IMR-90 (cell line): Measurements from ENCODE around the gene PRDM12. TPM values are rescaled to one million over a fixed set of nuclear protein-coding genes. Genes with fewer than 3 reads are reported as not detected.
A peak's percentile ranks its signal among the peaks of the same experiment; 100 is the strongest.

Experiments
- ATAC-seq: fragments of 200-7000 bp; cut with Tn5 transposase; 2 replicates; pipeline ENCODE4 v1.9.1; 2020; ENCODE audit warnings: low read depth, mild to moderate bottlenecking, moderate library complexity
- BruUV-seq: library from RNA; stranded (reverse); fragments of 400-500 nt; replicated peaks from 2 replicates; lab custom pipeline; 2021; lab: Mats Ljungman, UMichigan
- CTCF ChIA-PET: fragments of 300-600 bp; formaldehyde crosslinking; extraction: SDS; loops from one replicate; lab custom pipeline; 2021; ENCODE audit warnings: antibody characterized with exemption; lab: Yijun Ruan, JAX
- POLR2A ChIA-PET: fragments of 300-600 bp; sonication (Branson Sonifier 250); formaldehyde crosslinking; loops from one replicate; lab custom pipeline; 2022; ENCODE audit warnings: antibody characterized with exemption; ENCODE audit not compliant: unreplicated experiment; lab: Charles Lee
- DNase-seq: peaks from one replicate; pipeline ENCODE4 v3.0.0; 2013
- H2AFZ ChIP-seq: replicated peaks from 2 replicates; pipeline ENCODE3; 2013; ENCODE audit warnings: low read length, mild to moderate bottlenecking; ENCODE audit not compliant: poor library complexity
- H2AK5ac ChIP-seq: 2 replicates; pipeline ENCODE4 v1.6.1; 2013; ENCODE audit warnings: low read depth, low read length, inconsistent platforms
- H2AK9ac ChIP-seq: replicated peaks from 2 replicates; pipeline ENCODE3; 2013; ENCODE audit warnings: mild to moderate bottlenecking, low read depth, low read length, moderate library complexity; ENCODE audit not compliant: poor library complexity
- H2BK120ac ChIP-seq: 2 replicates; pipeline ENCODE4 v1.6.1; 2013; ENCODE audit warnings: low read depth, low read length, inconsistent platforms
- H2BK15ac ChIP-seq: 3 replicates; pipeline ENCODE4 v1.6.1; 2013; ENCODE audit warnings: low read depth, low read length, inconsistent platforms
- H2BK20ac ChIP-seq: 2 replicates; pipeline ENCODE4 v1.6.1; 2013; ENCODE audit warnings: low read depth, mild to moderate bottlenecking, inconsistent platforms, low read length, moderate library complexity
- H2BK5ac ChIP-seq: 2 replicates; pipeline ENCODE4 v1.6.1; 2013; ENCODE audit warnings: mild to moderate bottlenecking, low read depth, low read length, inconsistent platforms; ENCODE audit not compliant: poor library complexity, severe bottlenecking
- H3K14ac ChIP-seq: replicated peaks from 2 replicates; pipeline ENCODE4 v1.6.1; 2013; ENCODE audit warnings: low read depth, low read length, inconsistent platforms
- H3K18ac ChIP-seq: 2 replicates; pipeline ENCODE4 v1.6.1; 2013; ENCODE audit warnings: low read depth, low read length, control low read depth
- H3K23ac ChIP-seq: 2 replicates; pipeline ENCODE4 v1.6.1; 2013; ENCODE audit warnings: low read depth, low read length, inconsistent platforms
- H3K27ac ChIP-seq: 2 replicates; pipeline ENCODE4 v1.5.1; 2013; ENCODE audit warnings: mild to moderate bottlenecking, control low read depth, low read length; ENCODE audit not compliant: insufficient read depth
- H3K27me3 ChIP-seq: 2 replicates; pipeline ENCODE4 v1.6.1; 2013; ENCODE audit warnings: low read length; ENCODE audit not compliant: control insufficient read depth, insufficient read depth
- H3K36me3 ChIP-seq: 2 replicates; pipeline ENCODE4 v1.6.1; 2013; ENCODE audit warnings: low read length, mixed read lengths; ENCODE audit not compliant: control insufficient read depth, insufficient read depth
- H3K4ac ChIP-seq: 2 replicates; pipeline ENCODE4 v1.6.1; 2013; ENCODE audit warnings: low read depth, low read length, inconsistent platforms
- H3K4me1 ChIP-seq: 2 replicates; pipeline ENCODE4 v1.6.1; 2013; ENCODE audit warnings: low read length, mixed read lengths; ENCODE audit not compliant: control insufficient read depth, insufficient read depth
- H3K4me2 ChIP-seq: 2 replicates; pipeline ENCODE4 v1.6.1; 2013; ENCODE audit warnings: low read depth, mild to moderate bottlenecking, control low read depth, low read length, moderate library complexity
- H3K4me3 ChIP-seq: 2 replicates; pipeline ENCODE4 v1.5.1; 2013; ENCODE audit warnings: low read depth, mild to moderate bottlenecking, control low read depth, low read length, moderate library complexity; ENCODE audit not compliant: insufficient read depth
- H3K56ac ChIP-seq: 2 replicates; pipeline ENCODE4 v1.6.1; 2013; ENCODE audit warnings: low read length, inconsistent platforms; ENCODE audit not compliant: insufficient read depth; ENCODE audit errors: extremely low read depth
- H3K79me1 ChIP-seq, 2 experiments: 2 replicates each; pipeline ENCODE4 v1.6.1; 2013; ENCODE audit warnings: low read length in 2 of 2, inconsistent platforms in 1 of 2, low read depth in 1 of 2
- H3K9ac ChIP-seq: 2 replicates; pipeline ENCODE4 v1.6.1; 2013; ENCODE audit warnings: low read depth, low read length, control low read depth
- H3K9me1 ChIP-seq: 2 replicates; pipeline ENCODE4 v1.6.1; 2013; ENCODE audit warnings: low read length, inconsistent platforms; ENCODE audit not compliant: insufficient read depth
- H3K9me3 ChIP-seq: 2 replicates; pipeline ENCODE4 v1.6.1; 2013; ENCODE audit warnings: low read length; ENCODE audit not compliant: control insufficient read depth, insufficient read depth
- H4K20me1 ChIP-seq: 2 replicates; pipeline ENCODE4 v1.6.1; 2013; ENCODE audit warnings: low read length, inconsistent platforms; ENCODE audit not compliant: insufficient read depth
- H4K5ac ChIP-seq: 2 replicates; pipeline ENCODE4 v1.6.1; 2013; ENCODE audit warnings: mild to moderate bottlenecking, low read depth, low read length, control low read depth
- H4K8ac ChIP-seq, 2 experiments: 2 replicates each; pipeline ENCODE4 v1.6.1; 2013; ENCODE audit warnings: low read depth in 2 of 2, low read length in 2 of 2, control low read depth in 1 of 2, inconsistent platforms in 1 of 2
- H4K91ac ChIP-seq: 2 replicates; pipeline ENCODE4 v1.6.1; 2013; ENCODE audit warnings: low read depth, low read length, inconsistent platforms; ENCODE audit not compliant: insufficient read depth
- BHLHE40 ChIP-seq: fragments of 150-350 bp; IDR thresholded peaks from 2 replicates; pipeline ENCODE4 v1.6.1; 2016; ENCODE audit warnings: mild to moderate bottlenecking, low read depth, low read length
- CHD1 ChIP-seq: IDR thresholded peaks from 2 replicates; pipeline ENCODE4 v1.6.1; 2012; ENCODE audit warnings: low read depth, low read length, improper control_type of control experiment
- CTCF ChIP-seq: conservative IDR thresholded peaks from 2 replicates; pipeline ENCODE4 v1.5.1; 2012; ENCODE audit warnings: mild to moderate bottlenecking, low read depth, low read length, improper control_type of control experiment
- FOS ChIP-seq: fragments of 150-350 bp; IDR thresholded peaks from 2 replicates; pipeline ENCODE4 v1.6.1; 2016; ENCODE audit warnings: low read depth, low read length
- MAFK ChIP-seq: IDR thresholded peaks from 2 replicates; pipeline ENCODE4 v1.6.1; 2012; ENCODE audit warnings: low read depth, low read length, improper control_type of control experiment
- MAZ ChIP-seq: IDR thresholded peaks from 2 replicates; pipeline ENCODE4 v1.6.1; 2012; ENCODE audit warnings: low read depth, mild to moderate bottlenecking, low read length, improper control_type of control experiment, moderate library complexity, borderline replicate concordance
- MXI1 ChIP-seq: IDR thresholded peaks from 2 replicates; pipeline ENCODE4 v1.6.1; 2012; ENCODE audit warnings: low read depth, mild to moderate bottlenecking, low read length, moderate library complexity, borderline replicate concordance
- NFE2L2 ChIP-seq: fragments of 150-350 bp; IDR thresholded peaks from 2 replicates; pipeline ENCODE4 v1.6.1; 2016; ENCODE audit warnings: low read depth, mild to moderate bottlenecking, low read length
- POLR2A ChIP-seq: IDR thresholded peaks from 2 replicates; pipeline ENCODE4 v1.6.1; 2012; ENCODE audit warnings: mild to moderate bottlenecking, low read depth, low read length
- RAD21 ChIP-seq: IDR thresholded peaks from 2 replicates; pipeline ENCODE4 v1.6.1; 2012; ENCODE audit warnings: low read length, improper control_type of control experiment
- RCOR1 ChIP-seq: IDR thresholded peaks from 2 replicates; pipeline ENCODE4 v1.6.1; 2012; ENCODE audit warnings: mild to moderate bottlenecking, low read length, improper control_type of control experiment; ENCODE audit not compliant: insufficient replicate concordance
- RFX5 ChIP-seq: IDR thresholded peaks from 2 replicates; pipeline ENCODE4 v1.8.0; 2012; ENCODE audit warnings: low read depth, mild to moderate bottlenecking, low read length, moderate library complexity
- SMC3 ChIP-seq: fragments of 150-350 bp; IDR thresholded peaks from 2 replicates; pipeline ENCODE4 v1.6.1; 2016; ENCODE audit warnings: low read depth, mild to moderate bottlenecking, antibody characterized with exemption, low read length, moderate library complexity
- WGBS, 2 experiments: methylation state at CpG; one replicate each; pipeline versions ENCODE4 v1.1.5 to v1.1.7; 2013; ENCODE audit warnings: missing lambda C conversion rate in 2 of 2; ENCODE audit not compliant: insufficient read length in 1 of 2; ENCODE audit errors: extremely low coverage in 2 of 2; 5-methylcytosine and 5-hydroxymethylcytosine counted together
- dilution Hi-C: fragments of 300-500 bp; cut with HindIII; formaldehyde crosslinking; loops from one replicate; pipeline ENCODE4 v1.14.3; 2018; ENCODE audit warnings: low sequenced_read_pairs; ENCODE audit not compliant: unreplicated experiment
- in situ Hi-C: fragments of 300-500 bp; cut with MboI; formaldehyde crosslinking; loops from 3 replicates; pipeline ENCODE4 v1.14.3; 2019; ENCODE audit warnings: low sequenced_read_pairs, inconsistent platforms, mixed read lengths
- intact Hi-C: fragments of 100-400 bp; cut with micrococcal nuclease; formaldehyde crosslinking; loops from 2 replicates; pipeline ENCODE4 v1.10.0; 2022
- polyA plus RNA-seq, 3 experiments: library from polyadenylated mRNA; depleted of rRNA; stranded (reverse); fragments of >200 nt; gene quantifications; 2 replicates each; pipeline ENCODE4 v1.2.3, GENCODE V29; 2012; ENCODE audit warnings: low replicate concordance in 1 of 3
- total RNA-seq: library from RNA; depleted of rRNA; stranded (reverse); fragments of >200 nt; gene quantifications from 2 replicates; pipeline ENCODE4 v1.2.3, GENCODE V29; 2012
- TF ChIP-seq, protein P1 (sequence below): fragments of 150-350 bp; IDR thresholded peaks from 2 replicates; pipeline ENCODE4 v1.6.1; 2017; ENCODE audit warnings: mild to moderate bottlenecking, antibody characterized with exemption, low read length, low read depth
- TF ChIP-seq, protein P2 (sequence below): fragments of 150-350 bp; IDR thresholded peaks from 2 replicates; pipeline ENCODE4 v1.6.1; 2016; ENCODE audit warnings: low read depth, mild to moderate bottlenecking, low read length, moderate library complexity, borderline replicate concordance

Gene PRDM12
- total and polyA plus RNA-seq, 2 of the 4 experiments (the other 2 are of a cell fraction): not detected

DNA sequence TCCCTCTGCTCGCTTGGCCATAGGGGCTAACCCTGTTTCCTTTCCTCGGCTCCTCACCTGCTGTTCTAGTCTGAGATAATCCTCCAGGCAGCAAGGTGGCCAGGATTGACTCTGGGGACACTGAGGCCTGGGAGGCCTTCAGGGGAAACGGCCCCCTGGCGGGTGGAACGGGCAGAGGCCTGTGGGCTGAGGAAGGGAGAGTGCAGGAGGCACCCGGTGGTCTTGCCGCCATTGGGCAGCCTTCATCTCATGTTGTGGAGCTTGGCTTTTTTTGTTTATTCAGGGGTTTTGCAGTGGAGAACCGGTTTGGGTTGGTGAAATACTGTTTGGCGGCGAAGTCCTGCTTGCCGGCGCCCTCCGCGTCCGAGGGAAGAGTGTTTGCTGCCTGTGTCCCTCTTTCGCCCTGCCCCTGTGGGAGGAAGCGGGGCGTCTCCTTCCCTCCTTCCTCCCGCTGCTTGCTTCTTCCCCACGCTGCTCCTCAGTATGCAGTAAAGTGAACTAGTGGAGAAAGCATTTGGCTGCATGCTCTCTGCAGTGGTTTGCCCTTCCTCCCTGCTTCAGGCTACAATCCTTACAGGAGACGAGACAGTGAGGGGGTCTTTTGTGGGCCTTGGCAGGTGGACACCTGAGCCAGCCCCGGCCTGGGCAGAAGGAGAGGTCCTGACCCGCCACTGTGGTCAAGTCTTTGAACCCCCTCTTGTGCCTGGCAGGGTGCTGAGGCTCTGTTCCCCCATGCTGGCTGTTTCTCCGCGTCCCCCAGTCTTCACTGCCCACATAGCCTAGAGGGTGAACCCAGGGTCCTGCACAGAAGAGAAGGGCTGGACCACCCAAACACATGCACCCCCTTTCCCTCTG lies 30.8 kb upstream of the PRDM12 start:
- no peak overlapping the region for H3K4me3 ChIP-seq
- in situ Hi-C loops: no loop called here
- no peak overlapping the region for H2AK9ac ChIP-seq
- dilution Hi-C loops: no loop called here
- DNase-seq: no peak
- no peaks in the 10 kb centered on the region; a peak in 1 of 4 replicates for H3K79me1 ChIP-seq
- H3K4ac ChIP-seq: no peak overlapping the region
- H2AK5ac ChIP-seq: no peak overlapping the region
- H3K27ac ChIP-seq: no peak overlapping the region
- H2AFZ ChIP-seq: peak overlapping the region; percentile 58
- H3K9me1 ChIP-seq: peaks cover 3% of the 10 kb centered on the region; the same call in 1 of the 2 replicates
- peaks cover 76% of the 10 kb centered on the region for H3K36me3 ChIP-seq
- H3K4me1 ChIP-seq: no peaks in the 10 kb centered on the region
- no peak for ATAC-seq
- no peak for TF ChIP-seq FOS
- no peak for TF ChIP-seq MXI1
- TF ChIP-seq CTCF: no peak
- TF ChIP-seq SMC3: no peak
- no peak for TF ChIP-seq BHLHE40
- TF ChIP-seq RCOR1: no peak
- TF ChIP-seq RAD21: no peak
- no peak for TF ChIP-seq MAZ
- no peak for TF ChIP-seq NFE2L2
- TF ChIP-seq, protein P1, sequence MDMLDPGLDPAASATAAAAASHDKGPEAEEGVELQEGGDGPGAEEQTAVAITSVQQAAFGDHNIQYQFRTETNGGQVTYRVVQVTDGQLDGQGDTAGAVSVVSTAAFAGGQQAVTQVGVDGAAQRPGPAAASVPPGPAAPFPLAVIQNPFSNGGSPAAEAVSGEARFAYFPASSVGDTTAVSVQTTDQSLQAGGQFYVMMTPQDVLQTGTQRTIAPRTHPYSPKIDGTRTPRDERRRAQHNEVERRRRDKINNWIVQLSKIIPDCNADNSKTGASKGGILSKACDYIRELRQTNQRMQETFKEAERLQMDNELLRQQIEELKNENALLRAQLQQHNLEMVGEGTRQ: no peak
- no peak for TF ChIP-seq RFX5
- no peak for TF ChIP-seq CHD1
- TF ChIP-seq MAFK: no peak
- no peak for TF ChIP-seq POLR2A
- TF ChIP-seq, protein P2, sequence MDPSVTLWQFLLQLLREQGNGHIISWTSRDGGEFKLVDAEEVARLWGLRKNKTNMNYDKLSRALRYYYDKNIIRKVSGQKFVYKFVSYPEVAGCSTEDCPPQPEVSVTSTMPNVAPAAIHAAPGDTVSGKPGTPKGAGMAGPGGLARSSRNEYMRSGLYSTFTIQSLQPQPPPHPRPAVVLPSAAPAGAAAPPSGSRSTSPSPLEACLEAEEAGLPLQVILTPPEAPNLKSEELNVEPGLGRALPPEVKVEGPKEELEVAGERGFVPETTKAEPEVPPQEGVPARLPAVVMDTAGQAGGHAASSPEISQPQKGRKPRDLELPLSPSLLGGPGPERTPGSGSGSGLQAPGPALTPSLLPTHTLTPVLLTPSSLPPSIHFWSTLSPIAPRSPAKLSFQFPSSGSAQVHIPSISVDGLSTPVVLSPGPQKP: no peak
- CTCF ChIA-PET: no interaction called here
- H2BK5ac ChIP-seq: no peak overlapping the region
- H2BK15ac ChIP-seq: no peak overlapping the region
- H4K91ac ChIP-seq: no peak overlapping the region
- no peak overlapping the region for H4K8ac ChIP-seq
- H3K4me2 ChIP-seq: no peak overlapping the region
- 100% methylated on average over 3 of the region's 25 CpGs; no CpG with 5 or more reads in 1 of the 2 experiments for WGBS, 2 experiments
- H4K20me1 ChIP-seq: no peaks in the 10 kb centered on the region; the same call in 1 of the 2 replicates
- BruUV-seq: no TSS peak
- H3K27me3 ChIP-seq: no peaks in the 10 kb centered on the region
- H3K14ac ChIP-seq: no peak overlapping the region
- H2BK20ac ChIP-seq: no peak overlapping the region
- POLR2A ChIA-PET: no interaction called here
- H3K9me3 ChIP-seq: no peaks in the 10 kb centered on the region
- H3K9ac ChIP-seq: no peak overlapping the region
- no peak overlapping the region for H3K23ac ChIP-seq
- intact Hi-C loops: no loop called here
- H3K18ac ChIP-seq: no peak overlapping the region
- H3K56ac ChIP-seq: no peak overlapping the region
- H2BK120ac ChIP-seq: no peak overlapping the region
- H4K5ac ChIP-seq: no peak overlapping the region
